GM12878 (cell line): ENCODE results near the gene CDKL5. TPM values are rescaled to one million over a fixed set of nuclear protein-coding genes. Genes with fewer than 3 reads are reported as not detected.

Experiments
- ATAC-seq: fragments of 200-7000 bp; cut with Tn5 transposase; 3 replicates; pipeline ENCODE4 v1.9.1; 2020; ENCODE audit warnings: mild to moderate bottlenecking, moderate library complexity
- BruUV-seq: library from RNA; stranded (reverse); fragments of 400-500 nt; replicated peaks from 2 replicates; lab custom pipeline; 2021; lab: Mats Ljungman, UMichigan
- CTCF ChIA-PET: fragments of 300-600 bp; sonication (Branson Sonifier 250); formaldehyde crosslinking; extraction: SDS; loops from one replicate; lab custom pipeline; 2021; ENCODE audit warnings: inconsistent platforms; lab: Yijun Ruan, JAX
- POLR2A ChIA-PET: fragments of 350-600 bp; formaldehyde crosslinking; extraction: SDS; loops from one replicate; lab custom pipeline; 2021; ENCODE audit warnings: inconsistent platforms; lab: Charles Lee
- RAD21 ChIA-PET: fragments of 300-600 bp; sonication (Branson Sonifier 250); formaldehyde crosslinking; loops from one replicate; lab custom pipeline; 2023; ENCODE audit warnings: antibody characterized with exemption; ENCODE audit not compliant: unreplicated experiment; lab: Charles Lee
- SMC1A ChIA-PET: fragments of 300-600 bp; sonication (Branson Sonifier 250); formaldehyde crosslinking; loops from one replicate; lab custom pipeline; 2023; ENCODE audit not compliant: unreplicated experiment, uncharacterized antibody; lab: Charles Lee
- DNase-seq: peaks from one replicate; pipeline ENCODE4 v3.0.0-alpha.2; 2011; ENCODE audit warnings: low read depth, low spot score
- FAIRE-seq: peaks from 3 replicates; lab custom pipeline; 2011; peaks lifted over from hg19 to GRCh38; lab: Jason Lieb, UNC
- H2AFZ ChIP-seq: 2 replicates; pipeline ENCODE4 v1.6.0; 2011; ENCODE audit warnings: low read depth, low read length, control low read depth; ENCODE audit not compliant: control insufficient read depth
- H3K27ac ChIP-seq: 2 replicates; pipeline ENCODE4 v1.5.1; 2011; ENCODE audit warnings: control low read depth; ENCODE audit not compliant: control insufficient read depth, insufficient read depth
- H3K27me3 ChIP-seq, 2 experiments: replicated peaks in 1 of 2; 2 replicates each; pipeline versions ENCODE4 v1.6.0 to v1.6.1; 2011; ENCODE audit warnings: low read length in 1 of 2; ENCODE audit not compliant: control insufficient read depth in 2 of 2, insufficient read depth in 2 of 2
- H3K36me3 ChIP-seq, 2 experiments: 2 replicates each; pipeline ENCODE4 v1.5.1; 2011; ENCODE audit warnings: low read length in 1 of 2; ENCODE audit not compliant: control insufficient read depth in 2 of 2, insufficient read depth in 2 of 2
- H3K4me1 ChIP-seq: 2 replicates; pipeline ENCODE4 v1.6.1; 2011; ENCODE audit warnings: mild to moderate bottlenecking, low read length, moderate library complexity, mixed read lengths; ENCODE audit not compliant: control insufficient read depth, insufficient read depth
- H3K4me2 ChIP-seq: 2 replicates; pipeline ENCODE4 v1.6.0; 2011; ENCODE audit warnings: control low read depth; ENCODE audit not compliant: control insufficient read depth, insufficient read depth
- H3K4me3 ChIP-seq: fragments of 200-600 bp; sonication (generic); 2 replicates; pipeline ENCODE4 v1.5.1; 2016
- H3K79me2 ChIP-seq: 2 replicates; pipeline ENCODE4 v1.6.0; 2011; ENCODE audit warnings: low read length; ENCODE audit not compliant: control insufficient read depth, insufficient read depth
- H3K9ac ChIP-seq: 2 replicates; pipeline ENCODE4 v1.8.0; 2011; ENCODE audit warnings: low read length, control low read depth, mixed read lengths; ENCODE audit not compliant: control insufficient read depth, insufficient read depth
- H3K9me3 ChIP-seq: replicated peaks from 3 replicates; pipeline ENCODE4 v1.5.1; 2011; ENCODE audit warnings: mild to moderate bottlenecking, low read length; ENCODE audit not compliant: control insufficient read depth, insufficient read depth
- H4K20me1 ChIP-seq: 2 replicates; pipeline ENCODE4 v1.6.0; 2011; ENCODE audit not compliant: control insufficient read depth, insufficient read depth
- BHLHE40 ChIP-seq, 2 experiments: fragments of 450-650 bp in 1 of 2; IDR thresholded peaks; 2 replicates each; pipeline ENCODE4 v1.6.1; 2011 to 2017; ENCODE audit warnings: low read depth in 2 of 2, borderline replicate concordance in 1 of 2, improper control_type of control experiment in 1 of 2, low read length in 1 of 2, mild to moderate bottlenecking in 1 of 2
- BRCA1 ChIP-seq: IDR thresholded peaks from 2 replicates; pipeline ENCODE4 v1.6.1; 2011; ENCODE audit warnings: low read depth, low read length, improper control_type of control experiment
- CBX5 ChIP-seq: sonication (generic); IDR thresholded peaks from 2 replicates; pipeline ENCODE4 v1.6.1; 2016; ENCODE audit warnings: low read depth, moderate library complexity, mild to moderate bottlenecking, inconsistent platforms
- CHD4 ChIP-seq: fragments of 200-600 bp; sonication (generic); IDR thresholded peaks from 2 replicates; pipeline ENCODE4 v1.6.1; 2016; ENCODE audit warnings: mild to moderate bottlenecking
- EED ChIP-seq: sonication (generic); IDR thresholded peaks from 2 replicates; pipeline ENCODE4 v1.6.1; 2016; ENCODE audit warnings: antibody characterized with exemption, low read depth
- HDAC6 ChIP-seq: fragments of 200-600 bp; sonication (generic); IDR thresholded peaks from one replicate; pipeline ENCODE4 v1.8.0; 2017; ENCODE audit warnings: antibody characterized with exemption; ENCODE audit not compliant: unreplicated experiment
- KAT2A ChIP-seq: conservative IDR thresholded peaks from 2 replicates; pipeline ENCODE4 v1.6.1; 2011; ENCODE audit warnings: low read depth, low read length; ENCODE audit not compliant: control insufficient read depth
- PAX5 ChIP-seq: IDR thresholded peaks from 2 replicates; pipeline ENCODE4 v1.6.1; 2011; ENCODE audit warnings: low read depth, low read length, borderline replicate concordance
- PAX8 ChIP-seq: fragments of 450-650 bp; IDR thresholded peaks from 2 replicates; pipeline ENCODE4 v1.6.1; 2017; ENCODE audit warnings: mild to moderate bottlenecking, moderate library complexity
- POLR2AphosphoS5 ChIP-seq: IDR thresholded peaks from 2 replicates; pipeline ENCODE4 v1.6.1; 2011; ENCODE audit warnings: mild to moderate bottlenecking, low read length, inconsistent platforms
- RAD21 ChIP-seq: IDR thresholded peaks from 2 replicates; pipeline ENCODE4 v1.6.1; 2011; ENCODE audit warnings: mild to moderate bottlenecking, low read depth, low read length, moderate library complexity; ENCODE audit not compliant: insufficient read depth
- SKIL ChIP-seq: fragments of 450-650 bp; IDR thresholded peaks from 2 replicates; pipeline ENCODE4 v1.6.1; 2017; ENCODE audit warnings: mild to moderate bottlenecking, low read depth, inconsistent platforms; ENCODE audit not compliant: poor library complexity, severe bottlenecking
- SREBF1 ChIP-seq: IDR thresholded peaks from 2 replicates; pipeline ENCODE4 v1.6.1; 2012; ENCODE audit warnings: mild to moderate bottlenecking, low read length
- USF1 ChIP-seq: IDR thresholded peaks from 2 replicates; pipeline ENCODE4 v1.6.1; 2011; ENCODE audit warnings: borderline replicate concordance, low read depth, mild to moderate bottlenecking, moderate library complexity, mixed read lengths, low read length; ENCODE audit not compliant: insufficient read depth; ENCODE audit errors: extremely low read length
- WGBS: methylation state at CpG from one replicate; pipeline ENCODE4 v1.1.6; 2016; ENCODE audit warnings: low lambda C conversion rate; ENCODE audit not compliant: insufficient replicate concordance, insufficient coverage; ENCODE audit errors: missing lambda C conversion rate; 5-methylcytosine and 5-hydroxymethylcytosine counted together
- in situ Hi-C: fragments of 300-500 bp; cut with MboI; formaldehyde crosslinking; loops from 9 replicates; pipeline ENCODE4 v1.14.3; 2018; ENCODE audit warnings: mixed read lengths
- intact Hi-C: fragments of 100-400 bp; cut with micrococcal nuclease; formaldehyde crosslinking; loops from one replicate; pipeline ENCODE4 v1.14.2; 2022; ENCODE audit not compliant: unreplicated experiment
- polyA plus RNA-seq, 11 experiments: library from polyadenylated mRNA; depleted of rRNA in 4 of 11; unstranded in 6 of 11; stranded (reverse) in 5 of 11; fragments of >200 nt; fragmentation: Nextera tagmentation in 4 of 11; fragmentation: Illumina TruSeq in 1 of 11; extraction: Ambion mirVana in 4 of 11; extraction: Trizol in 1 of 11; gene quantifications; 1 replicate in 1 of 11; 2 replicates in 10 of 11; pipeline versions ENCODE4 v1.2.1 to v1.2.3, GENCODE V29; 2011 to 2016; ENCODE audit warnings: inconsistent platforms in 2 of 11, missing spikeins in 2 of 11, low read depth in 1 of 11
- total RNA-seq, 4 experiments: library from RNA; depleted of rRNA in 3 of 4; stranded (reverse); fragments of >200 nt in 3 of 4; fragmentation: Illumina TruSeq in 1 of 4; extraction: Trizol in 1 of 4; gene quantifications; 2 replicates each; pipeline versions ENCODE4 v1.2.1 to v1.2.3, GENCODE V29; 2013 to 2021
- TF ChIP-seq, protein P1 (sequence below): IDR thresholded peaks from 2 replicates; pipeline ENCODE4 v1.6.1; 2011; ENCODE audit warnings: low read depth, mild to moderate bottlenecking, low read length, moderate library complexity, borderline replicate concordance; ENCODE audit errors: extremely low read depth
- TF ChIP-seq, protein P2 (sequence below): fragments of 450-650 bp; IDR thresholded peaks from 2 replicates; pipeline ENCODE4 v1.6.1; 2017; ENCODE audit warnings: mild to moderate bottlenecking, moderate library complexity

The CDKL5 gene
- total and polyA plus RNA-seq, 10 of the 15 experiments (the other 5 are each of a cell fraction or from before 2014, with no cell fraction given), result 1.4 to 14.5 (median 6.3) TPM

GRCh38 chrX:18661273-18661672 is 235.9 kb downstream of the CDKL5 start:
- no peaks in the 10 kb centered on the region for H3K36me3 ChIP-seq
- no peak overlapping the region for H3K27ac ChIP-seq
- H4K20me1 ChIP-seq, result no peaks in the 10 kb centered on the region
- DNase-seq (no peak), FAIRE-seq (no peak), ATAC-seq (no peak)
- H3K4me3 ChIP-seq, result no peak overlapping the region
- no peak overlapping the region for H2AFZ ChIP-seq
- BruUV-seq, result no TSS peak
- RAD21 ChIA-PET, result no interaction called here
- no peaks in the 10 kb centered on the region for H3K27me3 ChIP-seq
- no peaks in the 10 kb centered on the region for H3K4me1 ChIP-seq
- no peaks in the 10 kb centered on the region; the same call in 2 of the 3 replicates for H3K9me3 ChIP-seq
- no peak overlapping the region for H3K4me2 ChIP-seq
- intact Hi-C loops (no loop called here), in situ Hi-C loops (no loop called here)
- no peaks in the 10 kb centered on the region for H3K79me2 ChIP-seq
- CTCF ChIA-PET, result no interaction called here
- 74% methylated on average over 12 of the region's 12 CpGs for WGBS
- no peak overlapping the region for H3K9ac ChIP-seq
- POLR2A ChIA-PET, result no interaction called here
- SMC1A ChIA-PET, result no interaction called here
- TF ChIP-seq SREBF1 (no peak), POLR2AphosphoS5 (no peak), EED (no peak), HDAC6 (no peak), BHLHE40 (IDR thresholded peaks at IDR 0.05; ENCODE audit: borderline replicate concordance in 1 of 2, low read depth in 2 of 2, low read length in 1 of 2) (no peak), KAT2A (no peak), CBX5 (no peak), PAX8 (no peak), CHD4 (no peak), PAX5 (no peak), SKIL (no peak), RAD21 (no peak), USF1 (no peak), BRCA1 (no peak)
- TF ChIP-seq, protein P1, sequence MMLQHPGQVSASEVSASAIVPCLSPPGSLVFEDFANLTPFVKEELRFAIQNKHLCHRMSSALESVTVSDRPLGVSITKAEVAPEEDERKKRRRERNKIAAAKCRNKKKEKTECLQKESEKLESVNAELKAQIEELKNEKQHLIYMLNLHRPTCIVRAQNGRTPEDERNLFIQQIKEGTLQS, result no peak
- TF ChIP-seq, protein P2, sequence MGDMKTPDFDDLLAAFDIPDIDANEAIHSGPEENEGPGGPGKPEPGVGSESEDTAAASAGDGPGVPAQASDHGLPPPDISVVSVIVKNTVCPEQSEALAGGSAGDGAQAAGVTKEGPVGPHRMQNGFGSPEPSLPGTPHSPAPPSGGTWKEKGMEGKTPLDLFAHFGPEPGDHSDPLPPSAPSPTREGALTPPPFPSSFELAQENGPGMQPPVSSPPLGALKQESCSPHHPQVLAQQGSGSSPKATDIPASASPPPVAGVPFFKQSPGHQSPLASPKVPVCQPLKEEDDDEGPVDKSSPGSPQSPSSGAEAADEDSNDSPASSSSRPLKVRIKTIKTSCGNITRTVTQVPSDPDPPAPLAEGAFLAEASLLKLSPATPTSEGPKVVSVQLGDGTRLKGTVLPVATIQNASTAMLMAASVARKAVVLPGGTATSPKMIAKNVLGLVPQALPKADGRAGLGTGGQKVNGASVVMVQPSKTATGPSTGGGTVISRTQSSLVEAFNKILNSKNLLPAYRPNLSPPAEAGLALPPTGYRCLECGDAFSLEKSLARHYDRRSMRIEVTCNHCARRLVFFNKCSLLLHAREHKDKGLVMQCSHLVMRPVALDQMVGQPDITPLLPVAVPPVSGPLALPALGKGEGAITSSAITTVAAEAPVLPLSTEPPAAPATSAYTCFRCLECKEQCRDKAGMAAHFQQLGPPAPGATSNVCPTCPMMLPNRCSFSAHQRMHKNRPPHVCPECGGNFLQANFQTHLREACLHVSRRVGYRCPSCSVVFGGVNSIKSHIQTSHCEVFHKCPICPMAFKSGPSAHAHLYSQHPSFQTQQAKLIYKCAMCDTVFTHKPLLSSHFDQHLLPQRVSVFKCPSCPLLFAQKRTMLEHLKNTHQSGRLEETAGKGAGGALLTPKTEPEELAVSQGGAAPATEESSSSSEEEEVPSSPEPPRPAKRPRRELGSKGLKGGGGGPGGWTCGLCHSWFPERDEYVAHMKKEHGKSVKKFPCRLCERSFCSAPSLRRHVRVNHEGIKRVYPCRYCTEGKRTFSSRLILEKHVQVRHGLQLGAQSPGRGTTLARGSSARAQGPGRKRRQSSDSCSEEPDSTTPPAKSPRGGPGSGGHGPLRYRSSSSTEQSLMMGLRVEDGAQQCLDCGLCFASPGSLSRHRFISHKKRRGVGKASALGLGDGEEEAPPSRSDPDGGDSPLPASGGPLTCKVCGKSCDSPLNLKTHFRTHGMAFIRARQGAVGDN, result no peak
